SK-N-SH (cell line): Measurements from ENCODE around the gene SS18. TPM values are rescaled to one million over a fixed set of nuclear protein-coding genes. Genes with fewer than 3 reads are reported as not detected.

Experiments used
- CTCF ChIA-PET: fragments of 300-600, 350-600 bp; formaldehyde crosslinking; extraction: SDS; loops from one replicate; lab custom pipeline; 2021; lab: Yijun Ruan, JAX
- POLR2A ChIA-PET: fragments of 350-600 bp; sonication (Branson Sonifier 250); formaldehyde crosslinking; extraction: SDS; loops from one replicate; lab custom pipeline; 2020; ENCODE audit warnings: antibody characterized with exemption, inconsistent platforms; lab: Yijun Ruan, JAX
- DNase-seq: peaks from one replicate; pipeline ENCODE4 v3.0.0; 2012
- H2AFZ ChIP-seq: fragments of 200-600 bp; sonication (generic); 2 replicates; pipeline ENCODE4 v1.8.1; 2016; ENCODE audit warnings: antibody characterized with exemption, mild to moderate bottlenecking, low read depth
- H3F3A ChIP-seq: fragments of 200-600 bp; sonication (generic); replicated peaks from 2 replicates; pipeline ENCODE3; 2016; ENCODE audit warnings: antibody characterized with exemption, mild to moderate bottlenecking; ENCODE audit not compliant: insufficient read depth
- H3K27ac ChIP-seq, 2 experiments: fragments of 200-500 bp in 1 of 2; fragments of 200-600 bp in 1 of 2; sonication (Bioruptor generic) in 1 of 2; sonication (generic), shearing (Covaris generic) in 1 of 2; 2 replicates each; pipeline versions ENCODE4 v1.5.1 to v1.6.1; 2014 to 2016; ENCODE audit warnings: low read depth in 2 of 2, inconsistent platforms in 1 of 2, low read length in 1 of 2, mild to moderate bottlenecking in 1 of 2, mixed read lengths in 1 of 2
- H3K27me3 ChIP-seq: fragments of 200-600 bp; sonication (generic), shearing (Covaris generic); 2 replicates; pipeline ENCODE4 v1.6.1; 2016; ENCODE audit warnings: mixed run types; ENCODE audit not compliant: insufficient read depth
- H3K36me3 ChIP-seq, 2 experiments: fragments of 200-500 bp in 1 of 2; fragments of 200-600 bp in 1 of 2; sonication (Bioruptor generic) in 1 of 2; sonication (generic) in 1 of 2; replicated peaks in 1 of 2; 2 replicates each; pipeline versions ENCODE3 to v1.5.1; 2014 to 2016; ENCODE audit warnings: low read length in 1 of 2, mild to moderate bottlenecking in 1 of 2; ENCODE audit not compliant: insufficient read depth in 2 of 2, control insufficient read depth in 1 of 2
- H3K4me1 ChIP-seq, 2 experiments: fragments of 200-500 bp in 1 of 2; fragments of 200-600 bp in 1 of 2; sonication (Bioruptor generic) in 1 of 2; sonication (generic), shearing (Covaris generic) in 1 of 2; 2 replicates each; pipeline versions ENCODE4 v1.5.1 to v1.6.1; 2014 to 2016; ENCODE audit warnings: low read depth in 1 of 2, low read length in 1 of 2, mixed run types in 1 of 2; ENCODE audit not compliant: insufficient read depth in 2 of 2, control insufficient read depth in 1 of 2
- H3K4me2 ChIP-seq: fragments of 200-600 bp; sonication (generic), shearing (Covaris generic); 2 replicates; pipeline ENCODE4 v1.6.1; 2017; ENCODE audit warnings: mixed run types
- H3K4me3 ChIP-seq, 2 experiments: fragments of 200-500 bp in 1 of 2; fragments of 200-600 bp in 1 of 2; sonication (Bioruptor generic) in 1 of 2; sonication (generic), shearing (Covaris generic) in 1 of 2; 2 replicates each; pipeline versions ENCODE4 v1.5.1 to v1.8.1; 2014 to 2016; ENCODE audit warnings: low read depth in 2 of 2, inconsistent platforms in 1 of 2, low read length in 1 of 2, mild to moderate bottlenecking in 1 of 2, mixed read lengths in 1 of 2, moderate library complexity in 1 of 2
- H3K79me2 ChIP-seq: fragments of 200-600 bp; sonication (generic); 2 replicates; pipeline ENCODE4 v1.8.1; 2017; ENCODE audit warnings: mild to moderate bottlenecking; ENCODE audit not compliant: insufficient read depth
- H3K9ac ChIP-seq: fragments of 200-600 bp; sonication (generic); 2 replicates; pipeline ENCODE4 v1.6.1; 2017; ENCODE audit warnings: mixed run types
- H3K9me2 ChIP-seq: fragments of 200-600 bp; sonication (generic); 2 replicates; pipeline ENCODE4 v1.6.1; 2017; ENCODE audit warnings: mixed run types
- H3K9me3 ChIP-seq: fragments of 200-600 bp; sonication (generic); 2 replicates; pipeline ENCODE4 v1.6.1; 2017; ENCODE audit warnings: mixed run types, mild to moderate bottlenecking, moderate library complexity
- H4K20me1 ChIP-seq: fragments of 200-600 bp; sonication (generic); 2 replicates; pipeline ENCODE4 v1.6.1; 2017; ENCODE audit warnings: mild to moderate bottlenecking, mixed run types; ENCODE audit not compliant: insufficient read depth
- MAX ChIP-seq: IDR thresholded peaks from 2 replicates; pipeline ENCODE4 v1.4.0; 2012; ENCODE audit warnings: low read depth
- MEF2A ChIP-seq: IDR thresholded peaks from 2 replicates; pipeline ENCODE4 v1.4.0; 2012; ENCODE audit warnings: low read depth, borderline replicate concordance
- NRF1 ChIP-seq: IDR thresholded peaks from 2 replicates; pipeline ENCODE4 v1.6.1; 2012; ENCODE audit warnings: low read depth, mild to moderate bottlenecking, low read length
- TAF1 ChIP-seq: IDR thresholded peaks from 2 replicates; pipeline ENCODE4 v1.6.1; 2012; ENCODE audit warnings: low read depth, mild to moderate bottlenecking, low read length, moderate library complexity, borderline replicate concordance
- WGBS: methylation state at CpG from one replicate; pipeline ENCODE4 v1.1.6; 2017; ENCODE audit warnings: low lambda C conversion rate; 5-methylcytosine and 5-hydroxymethylcytosine counted together
- polyA plus RNA-seq, 3 experiments: library from polyadenylated mRNA; depleted of rRNA; stranded (reverse); fragments of >200 nt; gene quantifications; 2 replicates each; pipeline ENCODE4 v1.2.3, GENCODE V29; 2012
- TF ChIP-seq, protein P1 (sequence below): fragments of 150-350 bp; IDR thresholded peaks from 2 replicates; pipeline ENCODE4 v1.6.1; 2016; ENCODE audit warnings: mild to moderate bottlenecking, low read depth, low read length
- TF ChIP-seq, protein P2 (sequence below): IDR thresholded peaks from 2 replicates; pipeline ENCODE4 v1.4.0; 2012; ENCODE audit warnings: low read depth, borderline replicate concordance
- TF ChIP-seq, protein P3 (sequence below): IDR thresholded peaks from 2 replicates; pipeline ENCODE4 v1.4.0; 2012; ENCODE audit warnings: low read depth, borderline replicate concordance

The SS18 gene
- polyA plus RNA-seq, 1 of the 3 experiments (the other 2 are of a cell fraction) = 98.6 TPM

DNA sequence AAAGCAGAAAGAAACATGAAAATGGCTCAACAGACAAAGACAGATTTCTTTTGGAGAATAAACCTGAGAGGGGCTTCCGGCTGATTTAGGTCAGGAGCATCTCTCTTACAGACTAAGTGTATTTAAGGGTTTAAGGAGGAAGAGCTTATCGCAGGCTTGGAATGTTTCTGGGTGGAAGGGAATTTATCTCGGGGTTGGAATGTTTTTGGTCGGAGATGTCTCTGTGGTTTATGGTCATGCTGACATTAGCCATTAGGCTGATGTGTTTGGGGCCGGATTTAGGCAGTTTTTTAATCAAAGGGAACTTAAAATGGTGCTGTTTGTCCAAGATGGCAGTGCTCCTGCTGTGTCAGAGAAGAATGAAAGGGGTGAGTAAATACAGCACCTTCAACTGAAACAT, 28.8 kb upstream of the SS18 start:
- Histone ChIP-seq H4K20me1 (no peaks in the 10 kb centered on the region), H3K27me3 (no peaks in the 10 kb centered on the region), H3K36me3 (no peaks in the 10 kb centered on the region), H2AFZ (no peak overlapping the region), H3K9me2 (no peaks in the 10 kb centered on the region), H3K4me2 (no peak overlapping the region), H3K4me1 (no peaks in the 10 kb centered on the region), H3K79me2 (no peaks in the 10 kb centered on the region), H3K9me3 (no peaks in the 10 kb centered on the region), H3F3A (no peaks in the 10 kb centered on the region), H3K4me3 (no peak overlapping the region), H3K9ac (no peak overlapping the region), H3K27ac (no peak overlapping the region)
- TF ChIP-seq, protein P1, sequence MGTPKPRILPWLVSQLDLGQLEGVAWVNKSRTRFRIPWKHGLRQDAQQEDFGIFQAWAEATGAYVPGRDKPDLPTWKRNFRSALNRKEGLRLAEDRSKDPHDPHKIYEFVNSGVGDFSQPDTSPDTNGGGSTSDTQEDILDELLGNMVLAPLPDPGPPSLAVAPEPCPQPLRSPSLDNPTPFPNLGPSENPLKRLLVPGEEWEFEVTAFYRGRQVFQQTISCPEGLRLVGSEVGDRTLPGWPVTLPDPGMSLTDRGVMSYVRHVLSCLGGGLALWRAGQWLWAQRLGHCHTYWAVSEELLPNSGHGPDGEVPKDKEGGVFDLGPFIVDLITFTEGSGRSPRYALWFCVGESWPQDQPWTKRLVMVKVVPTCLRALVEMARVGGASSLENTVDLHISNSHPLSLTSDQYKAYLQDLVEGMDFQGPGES = no peak
- TF ChIP-seq NRF1 = no peak
- TF ChIP-seq MAX = no peak
- TF ChIP-seq MEF2A = no peak
- TF ChIP-seq TAF1 = no peak
- TF ChIP-seq, protein P2, sequence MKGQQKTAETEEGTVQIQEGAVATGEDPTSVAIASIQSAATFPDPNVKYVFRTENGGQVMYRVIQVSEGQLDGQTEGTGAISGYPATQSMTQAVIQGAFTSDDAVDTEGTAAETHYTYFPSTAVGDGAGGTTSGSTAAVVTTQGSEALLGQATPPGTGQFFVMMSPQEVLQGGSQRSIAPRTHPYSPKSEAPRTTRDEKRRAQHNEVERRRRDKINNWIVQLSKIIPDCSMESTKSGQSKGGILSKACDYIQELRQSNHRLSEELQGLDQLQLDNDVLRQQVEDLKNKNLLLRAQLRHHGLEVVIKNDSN = no peak
- ChIA-PET POLR2A (no interaction called here), CTCF (no interaction called here)
- 31% methylated on average over 5 of the region's 5 CpGs for WGBS
- DNase-seq = no peak

- Histone ChIP-seq H3K9ac (no peak overlapping the region), H3K9me2 (no peaks in the 10 kb centered on the region), H3K27ac (no peak overlapping the region), H3K4me2 (no peak overlapping the region), H3K4me3 (no peak overlapping the region), H3K4me1 (no peaks in the 10 kb centered on the region), H3F3A (no peaks in the 10 kb centered on the region), H3K27me3 (no peaks in the 10 kb centered on the region), H4K20me1 (no peaks in the 10 kb centered on the region), H2AFZ (no peak overlapping the region), H3K9me3 (no peaks in the 10 kb centered on the region), H3K36me3 (no peaks in the 10 kb centered on the region), H3K79me2 (no peaks in the 10 kb centered on the region)
- TF ChIP-seq, protein P3, sequence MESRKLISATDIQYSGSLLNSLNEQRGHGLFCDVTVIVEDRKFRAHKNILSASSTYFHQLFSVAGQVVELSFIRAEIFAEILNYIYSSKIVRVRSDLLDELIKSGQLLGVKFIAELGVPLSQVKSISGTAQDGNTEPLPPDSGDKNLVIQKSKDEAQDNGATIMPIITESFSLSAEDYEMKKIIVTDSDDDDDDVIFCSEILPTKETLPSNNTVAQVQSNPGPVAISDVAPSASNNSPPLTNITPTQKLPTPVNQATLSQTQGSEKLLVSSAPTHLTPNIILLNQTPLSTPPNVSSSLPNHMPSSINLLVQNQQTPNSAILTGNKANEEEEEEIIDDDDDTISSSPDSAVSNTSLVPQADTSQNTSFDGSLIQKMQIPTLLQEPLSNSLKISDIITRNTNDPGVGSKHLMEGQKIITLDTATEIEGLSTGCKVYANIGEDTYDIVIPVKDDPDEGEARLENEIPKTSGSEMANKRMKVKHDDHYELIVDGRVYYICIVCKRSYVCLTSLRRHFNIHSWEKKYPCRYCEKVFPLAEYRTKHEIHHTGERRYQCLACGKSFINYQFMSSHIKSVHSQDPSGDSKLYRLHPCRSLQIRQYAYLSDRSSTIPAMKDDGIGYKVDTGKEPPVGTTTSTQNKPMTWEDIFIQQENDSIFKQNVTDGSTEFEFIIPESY = no peak
- POLR2A ChIA-PET = no interaction called here
- CTCF ChIA-PET = no interaction called here
- DNase-seq = no peak
- 81% methylated on average over 1 of the region's 1 CpG for WGBS
Measured at GRCh38 chr18:26104035-26104434, 13.6 kb upstream of the SS18 start.
